A549 (cell line): ENCODE data around the gene ANKRD13D.

Source experiments
- BHLHE40 ChIP-seq: IDR thresholded peaks from 2 replicates; pipeline ENCODE4 v1.6.1; 2012; ENCODE audit warnings: low read depth, low read length, inconsistent platforms
- CEBPB ChIP-seq, 2 experiments: fragments of >200 bp in 1 of 2; sonication (Bioruptor Twin) in 1 of 2; formaldehyde crosslinking in 1 of 2; IDR thresholded peaks; 2 replicates each; pipeline ENCODE4 v1.6.1; 2012 to 2016
- EP300 ChIP-seq, 2 experiments: fragments of >200 bp; sonication (Bioruptor Twin); formaldehyde crosslinking; IDR thresholded peaks; 2 replicates in 1 of 2; 3 replicates in 1 of 2; pipeline ENCODE4 v1.6.1; 2016 to 2017
- HDAC2 ChIP-seq: fragments of 200-600 bp; sonication (generic); IDR thresholded peaks from 2 replicates; pipeline ENCODE4 v1.6.1; 2016
- HOXB13 ChIP-seq: fragments of 250-450 bp; sonication (Bioruptor Pico); IDR thresholded peaks from 2 replicates; pipeline ENCODE4 v1.5.0; 2020; ENCODE audit warnings: low read depth, mild to moderate bottlenecking, moderate library complexity
- JUN ChIP-seq, 2 experiments: fragments of >200 bp; sonication (Bioruptor Twin); formaldehyde crosslinking; IDR thresholded peaks; 2 replicates in 1 of 2; 3 replicates in 1 of 2; pipeline ENCODE4 v1.6.1; 2016 to 2017
- MAZ ChIP-seq: fragments of 150-350 bp; IDR thresholded peaks from 2 replicates; pipeline ENCODE4 v1.6.1; 2014; ENCODE audit warnings: antibody characterized with exemption, low read depth, low read length, borderline replicate concordance
- POLR2A ChIP-seq: IDR thresholded peaks from 2 replicates; pipeline ENCODE4 v1.6.1; 2012; ENCODE audit warnings: mild to moderate bottlenecking, low read length
- SREBF2 ChIP-seq: fragments of 450-650 bp; IDR thresholded peaks from 2 replicates; pipeline ENCODE4 v1.6.1; 2014; ENCODE audit warnings: mild to moderate bottlenecking, moderate library complexity
- TF ChIP-seq, protein P1 (sequence below): fragments of >200 bp; sonication (Bioruptor Twin); formaldehyde crosslinking; IDR thresholded peaks from 3 replicates; pipeline ENCODE4 v1.5.1; 2016
- TF ChIP-seq, protein P2 (sequence below): fragments of >200 bp; sonication (Bioruptor Twin); formaldehyde crosslinking; IDR thresholded peaks from 2 replicates; pipeline ENCODE4 v1.6.1; 2016
- TF ChIP-seq, protein P3 (sequence below): fragments of 200-600 bp; sonication (generic); IDR thresholded peaks from 2 replicates; pipeline ENCODE4 v1.6.1; 2016; ENCODE audit warnings: antibody characterized with exemption, mild to moderate bottlenecking, moderate library complexity

GRCh38 chr11:67337257-67337656 is 48.2 kb downstream of the ANKRD13D start:
- peak; percentile 48; the same call in 1 of the 2 replicates for TF ChIP-seq HDAC2
- TF ChIP-seq POLR2A, result no peak
- TF ChIP-seq SREBF2, result no peak
- no peak for TF ChIP-seq EP300 (IDR thresholded peaks at IDR 0.05)
- TF ChIP-seq, protein P1, sequence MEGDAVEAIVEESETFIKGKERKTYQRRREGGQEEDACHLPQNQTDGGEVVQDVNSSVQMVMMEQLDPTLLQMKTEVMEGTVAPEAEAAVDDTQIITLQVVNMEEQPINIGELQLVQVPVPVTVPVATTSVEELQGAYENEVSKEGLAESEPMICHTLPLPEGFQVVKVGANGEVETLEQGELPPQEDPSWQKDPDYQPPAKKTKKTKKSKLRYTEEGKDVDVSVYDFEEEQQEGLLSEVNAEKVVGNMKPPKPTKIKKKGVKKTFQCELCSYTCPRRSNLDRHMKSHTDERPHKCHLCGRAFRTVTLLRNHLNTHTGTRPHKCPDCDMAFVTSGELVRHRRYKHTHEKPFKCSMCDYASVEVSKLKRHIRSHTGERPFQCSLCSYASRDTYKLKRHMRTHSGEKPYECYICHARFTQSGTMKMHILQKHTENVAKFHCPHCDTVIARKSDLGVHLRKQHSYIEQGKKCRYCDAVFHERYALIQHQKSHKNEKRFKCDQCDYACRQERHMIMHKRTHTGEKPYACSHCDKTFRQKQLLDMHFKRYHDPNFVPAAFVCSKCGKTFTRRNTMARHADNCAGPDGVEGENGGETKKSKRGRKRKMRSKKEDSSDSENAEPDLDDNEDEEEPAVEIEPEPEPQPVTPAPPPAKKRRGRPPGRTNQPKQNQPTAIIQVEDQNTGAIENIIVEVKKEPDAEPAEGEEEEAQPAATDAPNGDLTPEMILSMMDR, result no peak
- TF ChIP-seq CEBPB (IDR thresholded peaks at IDR 0.05), result no peak
- no peak for TF ChIP-seq BHLHE40
- TF ChIP-seq, protein P2, sequence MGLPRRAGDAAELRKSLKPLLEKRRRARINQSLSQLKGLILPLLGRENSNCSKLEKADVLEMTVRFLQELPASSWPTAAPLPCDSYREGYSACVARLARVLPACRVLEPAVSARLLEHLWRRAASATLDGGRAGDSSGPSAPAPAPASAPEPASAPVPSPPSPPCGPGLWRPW, result no peak
- TF ChIP-seq, protein P3, sequence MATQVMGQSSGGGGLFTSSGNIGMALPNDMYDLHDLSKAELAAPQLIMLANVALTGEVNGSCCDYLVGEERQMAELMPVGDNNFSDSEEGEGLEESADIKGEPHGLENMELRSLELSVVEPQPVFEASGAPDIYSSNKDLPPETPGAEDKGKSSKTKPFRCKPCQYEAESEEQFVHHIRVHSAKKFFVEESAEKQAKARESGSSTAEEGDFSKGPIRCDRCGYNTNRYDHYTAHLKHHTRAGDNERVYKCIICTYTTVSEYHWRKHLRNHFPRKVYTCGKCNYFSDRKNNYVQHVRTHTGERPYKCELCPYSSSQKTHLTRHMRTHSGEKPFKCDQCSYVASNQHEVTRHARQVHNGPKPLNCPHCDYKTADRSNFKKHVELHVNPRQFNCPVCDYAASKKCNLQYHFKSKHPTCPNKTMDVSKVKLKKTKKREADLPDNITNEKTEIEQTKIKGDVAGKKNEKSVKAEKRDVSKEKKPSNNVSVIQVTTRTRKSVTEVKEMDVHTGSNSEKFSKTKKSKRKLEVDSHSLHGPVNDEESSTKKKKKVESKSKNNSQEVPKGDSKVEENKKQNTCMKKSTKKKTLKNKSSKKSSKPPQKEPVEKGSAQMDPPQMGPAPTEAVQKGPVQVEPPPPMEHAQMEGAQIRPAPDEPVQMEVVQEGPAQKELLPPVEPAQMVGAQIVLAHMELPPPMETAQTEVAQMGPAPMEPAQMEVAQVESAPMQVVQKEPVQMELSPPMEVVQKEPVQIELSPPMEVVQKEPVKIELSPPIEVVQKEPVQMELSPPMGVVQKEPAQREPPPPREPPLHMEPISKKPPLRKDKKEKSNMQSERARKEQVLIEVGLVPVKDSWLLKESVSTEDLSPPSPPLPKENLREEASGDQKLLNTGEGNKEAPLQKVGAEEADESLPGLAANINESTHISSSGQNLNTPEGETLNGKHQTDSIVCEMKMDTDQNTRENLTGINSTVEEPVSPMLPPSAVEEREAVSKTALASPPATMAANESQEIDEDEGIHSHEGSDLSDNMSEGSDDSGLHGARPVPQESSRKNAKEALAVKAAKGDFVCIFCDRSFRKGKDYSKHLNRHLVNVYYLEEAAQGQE, result no peak
- no peak for TF ChIP-seq MAZ
- TF ChIP-seq HOXB13 (CRISPR knock-in tag), result no peak
- TF ChIP-seq JUN (IDR thresholded peaks at IDR 0.05), result no peak
